IPS DF 19.7 (cell line): ENCODE measurements around the gene ST6GALNAC2.
"Not testable (repeated sequence)": the region's sequence is repeated elsewhere in the genome, so short reads cannot be mapped to it uniquely, and the experiment has no call there.

ENCODE experiments used
- DNase-seq: peaks from one replicate; pipeline ENCODE4 v3.0.0-alpha.2; 2013; ENCODE audit warnings: low read depth, low spot score

Gene ST6GALNAC2

GRCh38 chr17:76585649-76586593 is at the start of gene ST6GALNAC2:
ST6GALNAC2 (minus strand) TSS chr17:76585860; CDS start chr17:76585808, 52 bp downstream.
- no peak for DNase-seq

GRCh38 chr17:76635039-76635438 is 49.4 kb upstream of the ST6GALNAC2 start:
- DNase-seq: no peak

- DNase-seq: no peak
Observed at GRCh38 chr17:76633628-76634328, 48.1 kb upstream of the ST6GALNAC2 start.

- no peak for DNase-seq
Observed at GRCh38 chr17:76631821-76632565, 46.3 kb upstream of the ST6GALNAC2 start.

GRCh38 chr17:76630151-76630550 is 44.5 kb upstream of the ST6GALNAC2 start:
- DNase-seq: no peak

- DNase-seq: no peak
Observed at GRCh38 chr17:76627510-76627909, 41.9 kb upstream of the ST6GALNAC2 start.

- DNase-seq: no peak
Observed at GRCh38 chr17:76626442-76626841, 40.8 kb upstream of the ST6GALNAC2 start.

GRCh38 chr17:76625496-76625895 is 39.8 kb upstream of the ST6GALNAC2 start:
- DNase-seq: no peak

- DNase-seq: no peak
Observed at GRCh38 chr17:76623271-76624146, 37.8 kb upstream of the ST6GALNAC2 start.

GRCh38 chr17:76617838-76618237 is 32.2 kb upstream of the ST6GALNAC2 start:
- DNase-seq: no peak

- DNase-seq: no peak
Observed at GRCh38 chr17:76614912-76615617, 29.4 kb upstream of the ST6GALNAC2 start.

- not testable (repeated sequence) for DNase-seq
Observed at GRCh38 chr17:76614064-76614759, 28.6 kb upstream of the ST6GALNAC2 start.

GRCh38 chr17:76612977-76613851 is 27.6 kb upstream of the ST6GALNAC2 start:
- peak; percentile 93 for DNase-seq

- no peak for DNase-seq
Observed at GRCh38 chr17:76612465-76612864, 26.8 kb upstream of the ST6GALNAC2 start.

GRCh38 chr17:76611758-76612157 is 26.1 kb upstream of the ST6GALNAC2 start:
- no peak for DNase-seq

- not testable (repeated sequence) for DNase-seq
Observed at GRCh38 chr17:76611080-76611749, 25.6 kb upstream of the ST6GALNAC2 start.

- not testable (repeated sequence) for DNase-seq
Observed at GRCh38 chr17:76606685-76607084, 21.0 kb upstream of the ST6GALNAC2 start.

GRCh38 chr17:76601065-76601464 is 15.4 kb upstream of the ST6GALNAC2 start:
- DNase-seq: no peak
